Lower leg skin (tissue), 3 donors: ENCODE data around the gene SLIT3.

Experiments
- POLR2A ChIP-seq, 2 donors: fragments of 450-650 bp; IDR thresholded peaks; one replicate each; pipeline ENCODE4 v1.6.1; 2016 to 2017; ENCODE audit warnings: antibody characterized with exemption in 2 of 2, mild to moderate bottlenecking in 1 of 2, moderate library complexity in 1 of 2
- TF ChIP-seq, protein P1 (sequence below), 3 donors: fragments of 450-650 bp; IDR thresholded peaks; one replicate each; pipeline ENCODE4 v1.5.1; 2016; ENCODE audit warnings: antibody characterized with exemption in 3 of 3, mild to moderate bottlenecking in 3 of 3, moderate library complexity in 2 of 3

DNA sequence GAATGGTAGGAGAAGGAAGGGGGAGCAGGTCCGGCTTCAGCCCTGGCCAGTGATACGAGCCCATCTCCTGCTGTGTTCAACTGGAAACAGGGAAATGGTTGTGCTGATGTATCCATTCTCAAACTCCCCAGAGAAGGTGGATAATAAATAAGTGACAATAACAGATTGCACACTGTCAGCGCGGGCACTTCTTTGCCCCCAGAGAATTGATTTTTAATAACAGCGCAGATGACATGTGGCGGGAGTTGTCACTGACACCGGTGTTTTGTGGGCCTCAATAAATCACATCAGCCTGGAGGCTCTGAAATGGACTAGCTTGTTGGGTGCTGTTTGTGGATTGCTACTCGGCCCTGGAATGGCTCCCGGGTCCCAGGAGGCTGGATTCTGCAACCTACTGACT lies 580.4 kb downstream of the SLIT3 start:
- TF ChIP-seq, protein P1, sequence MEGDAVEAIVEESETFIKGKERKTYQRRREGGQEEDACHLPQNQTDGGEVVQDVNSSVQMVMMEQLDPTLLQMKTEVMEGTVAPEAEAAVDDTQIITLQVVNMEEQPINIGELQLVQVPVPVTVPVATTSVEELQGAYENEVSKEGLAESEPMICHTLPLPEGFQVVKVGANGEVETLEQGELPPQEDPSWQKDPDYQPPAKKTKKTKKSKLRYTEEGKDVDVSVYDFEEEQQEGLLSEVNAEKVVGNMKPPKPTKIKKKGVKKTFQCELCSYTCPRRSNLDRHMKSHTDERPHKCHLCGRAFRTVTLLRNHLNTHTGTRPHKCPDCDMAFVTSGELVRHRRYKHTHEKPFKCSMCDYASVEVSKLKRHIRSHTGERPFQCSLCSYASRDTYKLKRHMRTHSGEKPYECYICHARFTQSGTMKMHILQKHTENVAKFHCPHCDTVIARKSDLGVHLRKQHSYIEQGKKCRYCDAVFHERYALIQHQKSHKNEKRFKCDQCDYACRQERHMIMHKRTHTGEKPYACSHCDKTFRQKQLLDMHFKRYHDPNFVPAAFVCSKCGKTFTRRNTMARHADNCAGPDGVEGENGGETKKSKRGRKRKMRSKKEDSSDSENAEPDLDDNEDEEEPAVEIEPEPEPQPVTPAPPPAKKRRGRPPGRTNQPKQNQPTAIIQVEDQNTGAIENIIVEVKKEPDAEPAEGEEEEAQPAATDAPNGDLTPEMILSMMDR (IDR thresholded peaks at IDR 0.05): no peak
- TF ChIP-seq POLR2A (IDR thresholded peaks at IDR 0.05): no peak
